ENCODE data around the gene PUM1.
"Not testable (repeated sequence)": the region's sequence is repeated elsewhere in the genome, so short reads cannot be mapped to it uniquely, and the experiment has no call there.

Gene PUM1

GRCh38 chr1:31062867-31063380, 2.6 kb downstream of the PUM1 start:
- peak; percentile 3 to 31 (median 6) for DNase-seq

DNA sequence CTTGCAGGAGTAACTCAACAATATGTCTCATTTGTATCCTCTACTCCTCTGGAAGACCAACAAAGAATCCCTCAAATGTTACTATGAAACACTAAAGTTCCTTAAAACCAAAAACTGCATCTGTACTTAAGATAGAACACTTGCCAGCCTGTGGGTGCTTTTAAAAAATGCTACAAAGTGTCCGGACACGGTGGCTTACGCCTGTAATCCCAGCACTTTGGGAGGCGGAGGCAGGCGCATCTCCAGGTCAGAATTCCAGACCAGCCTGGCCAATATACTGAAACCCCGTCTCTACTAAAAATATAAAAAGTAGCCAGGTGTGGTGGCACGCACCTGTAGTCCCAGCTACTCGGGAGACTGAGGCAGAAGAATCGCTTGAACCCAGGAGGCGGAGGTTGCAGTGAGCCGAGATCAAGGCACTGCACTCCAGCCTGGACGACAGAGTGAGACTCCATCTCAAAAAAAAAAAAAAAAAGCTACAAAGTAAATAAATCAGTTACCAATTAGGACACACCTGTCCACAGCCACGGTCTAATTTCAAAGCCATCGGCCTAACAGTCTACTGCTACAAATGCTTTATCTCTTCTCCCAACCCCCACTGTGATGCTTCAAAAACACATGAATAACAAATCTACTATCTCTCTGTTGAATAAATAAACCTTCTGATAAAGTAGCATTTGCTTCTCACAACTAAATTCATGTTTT, 3.2 kb downstream of the PUM1 start:
- not testable (repeated sequence) for DNase-seq

DNA sequence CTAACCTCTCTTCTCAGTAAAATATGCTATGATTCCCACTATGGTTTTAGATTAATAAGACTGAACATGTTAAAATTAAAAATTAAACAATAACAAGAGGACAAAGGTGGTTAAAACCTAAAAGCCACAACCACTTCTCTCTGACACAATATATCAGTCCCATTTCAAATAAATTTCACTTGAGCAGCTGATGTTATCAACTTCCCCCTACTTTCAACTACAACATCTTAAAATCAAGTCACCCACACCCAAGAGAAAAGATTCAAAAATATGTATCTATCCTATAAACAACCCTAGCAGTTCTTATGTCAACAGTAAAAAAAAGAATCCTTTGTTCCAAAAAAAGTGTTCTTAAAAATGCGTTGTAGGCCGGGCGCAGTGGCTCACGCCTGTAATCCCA, 7.5 kb downstream of the PUM1 start:
- DNase-seq = no peak

DNA sequence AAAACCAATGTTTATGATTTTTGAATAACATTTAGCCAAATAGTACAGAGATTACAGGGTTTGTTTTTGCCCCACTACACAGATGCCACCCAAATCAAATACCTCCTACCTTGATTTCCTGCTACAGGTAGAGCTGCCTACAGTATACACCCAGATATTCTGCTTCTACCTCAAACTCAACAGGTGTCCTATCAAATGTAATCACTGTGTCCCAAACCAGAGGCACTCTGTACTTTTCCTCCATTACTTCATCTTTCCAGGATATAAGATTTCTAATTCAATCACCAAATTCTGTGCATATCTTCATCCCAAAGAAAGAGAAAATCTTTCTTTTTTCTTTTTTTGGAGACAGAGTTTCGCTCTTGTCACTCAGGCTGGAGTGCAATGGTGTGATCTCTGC, 9.6 kb downstream of the PUM1 start:
- DNase-seq = no peak

GRCh38 chr1:31055501-31055900, 10.0 kb downstream of the PUM1 start:
- DNase-seq = no peak

DNA sequence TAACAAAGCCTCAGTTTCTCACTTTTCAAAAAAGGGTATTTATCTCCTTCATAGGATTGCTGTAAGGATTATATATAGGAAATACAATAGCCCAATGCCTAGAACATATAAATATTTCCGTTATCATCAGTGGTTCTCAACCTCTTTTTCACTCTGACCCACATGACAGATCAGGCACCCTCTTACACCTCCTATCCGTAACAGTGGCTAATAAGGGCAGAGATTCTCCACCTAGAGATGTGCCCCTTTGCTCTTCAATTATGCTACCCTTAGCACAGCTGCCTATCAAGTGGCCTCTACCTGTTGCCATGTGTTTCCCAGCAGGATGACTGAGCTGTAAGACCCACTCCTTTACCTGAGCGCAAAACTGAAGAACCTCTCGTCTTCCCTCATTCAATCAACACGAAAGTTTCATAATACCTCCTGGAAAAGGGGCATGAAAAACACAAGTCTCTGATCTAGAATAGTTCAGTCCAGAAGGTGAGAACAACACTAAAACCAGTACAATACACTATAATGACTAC, 10.5 kb downstream of the PUM1 start:
- no peak for DNase-seq

DNA sequence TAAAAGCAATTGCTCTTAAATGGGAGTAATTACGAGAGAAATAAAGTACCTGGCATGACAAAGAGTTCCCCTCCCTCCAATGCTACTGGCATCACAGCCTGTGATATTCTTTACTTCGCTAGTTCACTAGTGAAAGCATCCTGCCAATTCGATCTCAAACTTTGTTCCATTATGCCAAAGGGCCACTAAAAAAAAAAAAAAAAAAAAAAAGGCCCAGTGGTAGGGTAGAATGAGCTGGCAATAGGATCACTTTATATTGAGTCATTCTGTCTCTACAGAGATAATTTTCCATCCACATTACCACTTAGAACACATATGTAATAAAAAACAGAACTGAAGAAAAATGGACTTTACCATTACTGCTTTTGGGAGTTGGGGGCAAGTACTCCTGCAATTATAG, 11.2 kb downstream of the PUM1 start:
- peak in 2 of 3 donors; percentile 34 to 37 for DNase-seq

GRCh38 chr1:31052613-31053012, 12.9 kb downstream of the PUM1 start:
- not testable (repeated sequence) for DNase-seq

GRCh38 chr1:31051611-31052010, 13.9 kb downstream of the PUM1 start:
- DNase-seq = no peak

DNA sequence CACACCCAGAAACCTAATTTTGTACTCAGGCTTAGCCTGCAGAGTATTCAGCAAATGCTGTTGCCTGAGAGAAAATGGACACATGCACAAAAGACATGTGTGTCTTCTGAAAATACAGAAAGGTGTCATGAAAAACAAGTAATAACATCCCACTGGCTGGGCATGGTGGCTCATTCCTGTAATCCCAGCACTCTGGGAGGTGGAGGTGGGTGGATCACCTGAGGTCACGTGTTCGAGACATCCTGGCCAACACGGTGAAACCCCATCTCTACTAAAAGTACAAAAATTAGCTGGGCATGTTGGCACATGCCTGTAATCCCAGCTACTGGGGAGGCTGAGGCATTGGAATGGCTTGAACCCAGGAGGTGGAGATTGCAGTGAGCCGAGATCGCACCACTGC, 18.0 kb downstream of the PUM1 start:
- not testable (repeated sequence) for DNase-seq

GRCh38 chr1:31043631-31044030, 21.9 kb downstream of the PUM1 start:
- no peak for DNase-seq

DNA sequence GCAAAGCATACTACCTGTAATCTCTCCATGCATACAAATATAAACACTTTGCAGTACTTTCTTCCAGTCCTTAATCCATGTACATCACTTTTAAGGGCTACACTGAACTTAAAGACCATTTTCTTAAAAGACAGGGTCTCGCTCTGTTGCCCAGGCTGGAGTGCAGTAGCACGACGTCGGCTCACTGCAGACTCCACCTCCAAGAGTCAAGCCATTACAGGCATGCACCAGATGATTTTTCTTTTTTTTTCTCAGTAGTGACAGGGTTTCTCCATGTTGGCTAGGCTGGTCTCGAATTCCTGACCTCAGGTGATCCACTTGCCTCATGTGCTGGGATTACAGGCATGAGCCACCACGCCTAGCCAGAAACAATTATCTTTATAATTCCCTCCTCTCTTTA, 22.9 kb downstream of the PUM1 start:
- DNase-seq = no peak

DNA sequence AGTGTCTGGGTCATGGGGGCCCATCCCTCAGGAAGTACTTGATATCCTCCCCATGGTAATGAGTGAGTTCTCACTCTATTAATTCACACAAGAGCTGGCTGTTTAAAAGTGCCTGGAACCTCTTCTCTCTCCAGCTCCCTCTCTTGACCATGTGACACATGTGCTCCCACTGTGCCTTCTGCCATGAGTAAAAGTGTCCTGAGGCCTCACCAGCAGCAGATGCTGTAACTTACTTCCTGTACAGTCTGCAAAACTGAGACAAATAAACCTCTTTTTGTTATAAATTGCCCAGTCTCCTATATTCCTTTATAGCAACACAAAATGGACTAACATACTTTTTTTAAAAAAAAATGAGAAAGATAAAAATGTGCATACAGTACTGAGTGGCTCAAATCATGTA, 24.0 kb downstream of the PUM1 start:
- no peak for DNase-seq

GRCh38 chr1:31040038-31040437, 25.5 kb downstream of the PUM1 start:
- DNase-seq = no peak

GRCh38 chr1:31038935-31039334, 26.6 kb downstream of the PUM1 start:
- not testable (repeated sequence) for DNase-seq

DNA sequence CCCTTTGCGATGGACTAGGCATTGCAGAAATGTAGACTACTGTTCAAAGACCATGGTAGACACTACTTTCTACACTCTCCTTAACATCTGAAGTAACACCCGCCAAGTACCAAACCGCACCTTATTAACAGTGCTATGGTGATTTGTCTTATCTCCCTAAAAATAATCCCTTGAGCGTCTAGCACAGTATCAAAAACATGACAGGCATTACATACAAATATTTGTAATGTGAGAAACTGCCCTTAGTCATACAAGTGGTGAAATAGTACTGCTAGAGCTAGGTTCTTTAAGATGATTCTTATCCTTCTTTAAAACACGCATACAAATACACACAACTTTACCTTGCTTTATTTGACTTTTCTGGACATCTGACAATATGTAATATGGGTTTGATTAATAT, 27.2 kb downstream of the PUM1 start:
- peak in 1 of 3 donors; percentile 24 for DNase-seq

- DNase-seq = no peak
Measured at GRCh38 chr1:31036749-31037500, 28.6 kb downstream of the PUM1 start.

GRCh38 chr1:31033598-31033997, 31.9 kb downstream of the PUM1 start:
- no peak for DNase-seq

GRCh38 chr1:31032266-31032665, 33.3 kb downstream of the PUM1 start:
- DNase-seq = no peak

DNA sequence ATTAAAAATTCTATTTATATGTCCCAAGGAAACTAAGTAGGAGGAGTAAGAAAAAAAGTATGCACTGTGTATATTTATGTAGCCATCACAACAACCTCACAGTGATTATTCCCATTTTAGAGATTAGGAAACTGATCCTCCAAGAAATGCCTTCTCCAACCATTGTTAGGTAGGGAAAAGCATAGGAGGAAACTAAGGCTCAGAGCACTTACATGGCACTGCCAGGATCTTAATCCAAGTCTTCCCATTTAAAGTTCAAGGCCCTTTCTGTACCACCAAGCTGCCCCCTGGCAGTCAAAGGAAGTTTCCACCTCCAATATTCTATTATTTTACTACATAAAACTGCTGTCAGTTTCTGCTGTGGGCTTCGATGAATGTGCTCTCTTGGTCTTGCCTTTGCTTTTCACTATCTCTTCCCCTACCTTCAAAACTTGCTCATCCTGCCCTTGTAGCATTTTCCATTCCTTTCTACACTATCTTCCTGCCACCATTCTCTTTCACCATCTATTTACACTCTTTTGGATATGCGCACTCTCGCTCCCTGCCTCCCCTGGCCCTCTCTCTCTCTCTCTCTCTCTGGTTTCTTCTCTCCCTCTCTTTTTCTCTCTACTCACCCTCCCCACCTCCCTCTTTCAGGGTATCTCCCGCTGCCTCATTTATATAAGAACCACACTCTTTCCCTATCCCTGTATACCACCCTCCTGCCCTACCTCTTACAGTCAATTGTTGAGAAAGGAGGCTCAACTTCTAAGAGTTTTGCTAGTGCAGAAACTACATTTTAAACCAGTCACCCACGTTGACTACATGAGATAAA, 34.0 kb downstream of the PUM1 start:
- DNase-seq = no peak

DNA sequence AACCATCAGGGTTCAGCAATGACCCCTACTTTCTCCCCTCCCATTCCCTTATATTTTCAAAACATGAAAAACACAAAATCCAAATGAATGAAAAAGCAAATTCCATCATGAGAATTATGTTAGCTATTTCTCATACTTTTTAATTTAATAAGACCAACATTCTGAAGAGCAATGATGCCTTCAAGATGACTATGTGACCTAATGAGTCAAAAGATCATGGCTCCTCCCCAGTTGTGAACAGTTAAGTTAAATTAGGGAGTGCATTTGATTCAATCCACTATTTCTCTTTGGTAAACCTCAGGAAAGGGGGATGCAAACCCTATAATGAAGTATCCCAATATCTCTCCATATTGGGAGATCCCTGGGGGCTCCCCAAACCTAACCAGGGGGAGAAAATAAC, 36.5 kb downstream of the PUM1 start:
- DNase-seq = peak in 1 of 3 donors; percentile 23

DNA sequence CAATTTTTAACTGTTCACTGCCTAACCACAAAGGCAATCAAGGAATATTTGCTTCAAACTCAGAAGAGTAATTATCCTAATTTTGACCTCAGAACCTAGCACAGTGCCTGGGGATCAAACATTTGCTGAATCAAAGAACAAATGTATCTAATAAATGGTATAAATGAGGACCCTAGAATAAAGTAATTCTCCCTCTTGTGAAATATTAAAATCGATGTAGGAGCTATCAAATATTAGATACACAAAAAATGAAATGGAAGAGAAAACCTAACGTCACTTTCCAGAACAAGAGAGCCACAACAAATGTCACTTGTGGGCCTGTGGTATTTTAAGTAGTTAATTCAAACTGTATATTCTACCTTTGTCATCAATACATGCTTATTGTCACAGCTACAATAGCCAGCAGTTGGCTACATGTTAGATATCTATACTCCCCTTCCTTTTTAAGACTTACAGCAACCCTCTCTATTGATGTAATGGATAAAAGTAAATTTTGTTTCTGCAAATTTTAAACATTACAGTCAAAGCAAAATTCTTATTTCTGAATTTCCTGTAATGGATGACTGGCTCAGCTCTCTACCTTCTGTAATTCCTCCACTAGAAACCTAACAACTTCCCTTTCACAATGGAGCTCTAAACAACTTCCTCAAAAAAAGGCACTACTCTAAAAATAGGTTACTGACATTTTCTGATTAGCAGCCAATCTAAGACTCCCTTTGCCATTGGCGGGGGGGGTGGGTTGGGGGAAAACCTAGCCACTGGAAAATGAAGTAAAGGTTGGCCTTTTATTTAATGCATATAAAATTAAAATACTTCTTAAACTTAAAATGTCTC, 37.6 kb downstream of the PUM1 start:
- peak; percentile 53 to 86 (median 83) for DNase-seq

Data from suppressor macrophage treated with lipopolysaccharide for 1 hour (primary cell).